Measurements from ENCODE around the gene ZNF503.

Gene ZNF503

GRCh38 chr10:75428434-75429158 lies 27.0 kb upstream of the ZNF503 start:
- TF ChIP-seq EZH2phosphoT487 (IDR thresholded peaks at IDR 0.05; ENCODE audit: borderline replicate concordance) = no peak
- no peak for TF ChIP-seq CTCF (conservative IDR thresholded peaks at IDR 0.05; ENCODE audit: low read length)
- Histone ChIP-seq H3F3A (ENCODE audit: low read depth) (no peaks in the 10 kb centered on the region), H3K9me3 (ENCODE audit: insufficient read depth, low read depth, low read length) (no peaks in the 10 kb centered on the region), H3K27me3 (ENCODE audit: insufficient read depth, low read length, poor library complexity, severe bottlenecking) (no peaks in the 10 kb centered on the region), H2AFZ (ENCODE audit: low read length) (no peak overlapping the region), H3K4me3 (ENCODE audit: low read length, poor library complexity, severe bottlenecking) (no peak overlapping the region), H3K79me2 (ENCODE audit: insufficient read depth, low read length) (no peaks in the 10 kb centered on the region), H4K20me1 (ENCODE audit: insufficient read depth, low read length, poor library complexity, severe bottlenecking) (no peaks in the 10 kb centered on the region), H3K36me3 (ENCODE audit: insufficient read depth, low read length) (no peaks in the 10 kb centered on the region), H3K9me2 (replicated peaks; ENCODE audit: low read depth, low read length) (no peaks in the 10 kb centered on the region), H3K4me2 (ENCODE audit: low read depth, low read length, poor library complexity, severe bottlenecking) (no peak overlapping the region), H3K9ac (ENCODE audit: low read depth, low read length, poor library complexity, severe bottlenecking) (no peak overlapping the region), H3K4me1 (ENCODE audit: insufficient read depth, low read length, poor library complexity, severe bottlenecking) (no peaks in the 10 kb centered on the region)

- no peak for TF ChIP-seq EZH2phosphoT487 (IDR thresholded peaks at IDR 0.05; ENCODE audit: borderline replicate concordance)
- no peak for TF ChIP-seq CTCF (conservative IDR thresholded peaks at IDR 0.05; ENCODE audit: low read length)
- H3K9me2 ChIP-seq (replicated peaks; ENCODE audit: low read depth, low read length) = no peaks in the 10 kb centered on the region
- H2AFZ ChIP-seq (ENCODE audit: low read length) = no peak overlapping the region
- no peaks in the 10 kb centered on the region for H3K9me3 ChIP-seq (ENCODE audit: insufficient read depth, low read depth, low read length)
- no peak overlapping the region for H3K4me2 ChIP-seq (ENCODE audit: low read depth, low read length, poor library complexity, severe bottlenecking)
- H3K4me1 ChIP-seq (ENCODE audit: insufficient read depth, low read length, poor library complexity, severe bottlenecking) = no peaks in the 10 kb centered on the region
- H3K36me3 ChIP-seq (ENCODE audit: insufficient read depth, low read length) = no peaks in the 10 kb centered on the region
- no peaks in the 10 kb centered on the region for H3K27me3 ChIP-seq (ENCODE audit: insufficient read depth, low read length, poor library complexity, severe bottlenecking)
- H3K79me2 ChIP-seq (ENCODE audit: insufficient read depth, low read length) = no peaks in the 10 kb centered on the region
- H3K9ac ChIP-seq (ENCODE audit: low read depth, low read length, poor library complexity, severe bottlenecking) = no peak overlapping the region
- H4K20me1 ChIP-seq (ENCODE audit: insufficient read depth, low read length, poor library complexity, severe bottlenecking) = no peaks in the 10 kb centered on the region
- no peaks in the 10 kb centered on the region for H3F3A ChIP-seq (ENCODE audit: low read depth)
- H3K4me3 ChIP-seq (ENCODE audit: low read length, poor library complexity, severe bottlenecking) = no peak overlapping the region
Measured at GRCh38 chr10:75427951-75428350, 26.4 kb upstream of the ZNF503 start.

GRCh38 chr10:75426880-75427279 lies 25.3 kb upstream of the ZNF503 start:
- H3K4me1 ChIP-seq (ENCODE audit: insufficient read depth, low read length, poor library complexity, severe bottlenecking) = no peaks in the 10 kb centered on the region
- H2AFZ ChIP-seq (ENCODE audit: low read length) = no peak overlapping the region
- H3K4me2 ChIP-seq (ENCODE audit: low read depth, low read length, poor library complexity, severe bottlenecking) = no peak overlapping the region
- no peaks in the 10 kb centered on the region for H3K36me3 ChIP-seq (ENCODE audit: insufficient read depth, low read length)
- H3F3A ChIP-seq (ENCODE audit: low read depth) = no peaks in the 10 kb centered on the region
- no peak overlapping the region for H3K9ac ChIP-seq (ENCODE audit: low read depth, low read length, poor library complexity, severe bottlenecking)
- H3K9me3 ChIP-seq (ENCODE audit: insufficient read depth, low read depth, low read length) = no peaks in the 10 kb centered on the region
- H4K20me1 ChIP-seq (ENCODE audit: insufficient read depth, low read length, poor library complexity, severe bottlenecking) = no peaks in the 10 kb centered on the region
- H3K27me3 ChIP-seq (ENCODE audit: insufficient read depth, low read length, poor library complexity, severe bottlenecking) = no peaks in the 10 kb centered on the region
- TF ChIP-seq EZH2phosphoT487 (IDR thresholded peaks at IDR 0.05; ENCODE audit: borderline replicate concordance) (no peak), CTCF (conservative IDR thresholded peaks at IDR 0.05; ENCODE audit: low read length) (no peak)
- no peaks in the 10 kb centered on the region for H3K9me2 ChIP-seq (replicated peaks; ENCODE audit: low read depth, low read length)
- H3K4me3 ChIP-seq (ENCODE audit: low read length, poor library complexity, severe bottlenecking) = no peak overlapping the region
- no peaks in the 10 kb centered on the region for H3K79me2 ChIP-seq (ENCODE audit: insufficient read depth, low read length)
